Coronary artery (tissue), 2 donors: ENCODE results near the gene COL11A2.

Experiments
- DNase-seq: peaks from one replicate; pipeline ENCODE4 v3.0.0-alpha.2; 2017; ENCODE audit warnings: low spot score
- H3K27ac ChIP-seq, 2 donors: fragments of 200-600 bp; sonication (generic); one replicate each; pipeline ENCODE4 v1.5.1; 2016 to 2019
- H3K4me3 ChIP-seq: fragments of 200-600 bp; sonication (generic); 2 replicates; pipeline ENCODE4 v1.5.1; 2016; ENCODE audit warnings: mild to moderate bottlenecking, moderate library complexity
- TF ChIP-seq, protein P1 (sequence below): fragments of 200-600 bp; sonication (generic); IDR thresholded peaks from one replicate; pipeline ENCODE4 v1.5.1; 2019; ENCODE audit warnings: antibody characterized with exemption

Gene COL11A2

GRCh38 chr6:33191383-33192104 lies 723 bp downstream of the COL11A2 start:
- TF ChIP-seq, protein P1, sequence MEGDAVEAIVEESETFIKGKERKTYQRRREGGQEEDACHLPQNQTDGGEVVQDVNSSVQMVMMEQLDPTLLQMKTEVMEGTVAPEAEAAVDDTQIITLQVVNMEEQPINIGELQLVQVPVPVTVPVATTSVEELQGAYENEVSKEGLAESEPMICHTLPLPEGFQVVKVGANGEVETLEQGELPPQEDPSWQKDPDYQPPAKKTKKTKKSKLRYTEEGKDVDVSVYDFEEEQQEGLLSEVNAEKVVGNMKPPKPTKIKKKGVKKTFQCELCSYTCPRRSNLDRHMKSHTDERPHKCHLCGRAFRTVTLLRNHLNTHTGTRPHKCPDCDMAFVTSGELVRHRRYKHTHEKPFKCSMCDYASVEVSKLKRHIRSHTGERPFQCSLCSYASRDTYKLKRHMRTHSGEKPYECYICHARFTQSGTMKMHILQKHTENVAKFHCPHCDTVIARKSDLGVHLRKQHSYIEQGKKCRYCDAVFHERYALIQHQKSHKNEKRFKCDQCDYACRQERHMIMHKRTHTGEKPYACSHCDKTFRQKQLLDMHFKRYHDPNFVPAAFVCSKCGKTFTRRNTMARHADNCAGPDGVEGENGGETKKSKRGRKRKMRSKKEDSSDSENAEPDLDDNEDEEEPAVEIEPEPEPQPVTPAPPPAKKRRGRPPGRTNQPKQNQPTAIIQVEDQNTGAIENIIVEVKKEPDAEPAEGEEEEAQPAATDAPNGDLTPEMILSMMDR, result no peak
- DNase-seq, result no peak
- Histone ChIP-seq H3K4me3 (no peak overlapping the region), H3K27ac (no peak overlapping the region)

DNA sequence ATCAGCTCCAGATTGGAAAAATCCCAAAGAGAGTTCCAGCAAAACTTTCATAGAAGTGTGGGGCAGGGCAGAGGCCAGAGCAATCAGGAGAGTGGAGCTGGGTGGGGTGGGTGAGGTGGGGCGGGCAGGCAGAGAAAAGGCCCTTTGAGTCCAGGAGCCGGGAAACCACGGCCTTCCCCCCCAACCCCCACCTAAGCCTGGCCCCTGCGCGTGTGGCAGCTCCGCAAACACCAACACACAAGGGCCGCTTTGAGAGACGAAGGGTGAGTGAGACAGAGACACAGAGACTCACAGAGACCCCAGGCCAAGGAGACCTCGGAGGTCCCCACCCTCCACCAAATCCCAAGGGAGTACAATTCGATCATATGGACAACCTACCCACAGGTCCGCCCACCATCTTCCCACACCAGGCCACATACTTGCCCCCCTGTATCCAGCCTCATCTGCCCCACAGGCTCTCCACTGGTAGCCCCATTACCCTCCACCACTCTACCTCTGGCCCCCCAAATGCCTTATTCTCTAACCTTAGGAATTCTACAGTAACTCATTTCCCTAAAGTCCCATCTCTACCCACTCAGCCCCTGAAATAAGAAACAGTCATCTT lies 1.7 kb downstream of the COL11A2 start:
- no peak for DNase-seq
- TF ChIP-seq, protein P1, result no peak
- Histone ChIP-seq H3K27ac (no peak overlapping the region), H3K4me3 (no peak overlapping the region)

DNA sequence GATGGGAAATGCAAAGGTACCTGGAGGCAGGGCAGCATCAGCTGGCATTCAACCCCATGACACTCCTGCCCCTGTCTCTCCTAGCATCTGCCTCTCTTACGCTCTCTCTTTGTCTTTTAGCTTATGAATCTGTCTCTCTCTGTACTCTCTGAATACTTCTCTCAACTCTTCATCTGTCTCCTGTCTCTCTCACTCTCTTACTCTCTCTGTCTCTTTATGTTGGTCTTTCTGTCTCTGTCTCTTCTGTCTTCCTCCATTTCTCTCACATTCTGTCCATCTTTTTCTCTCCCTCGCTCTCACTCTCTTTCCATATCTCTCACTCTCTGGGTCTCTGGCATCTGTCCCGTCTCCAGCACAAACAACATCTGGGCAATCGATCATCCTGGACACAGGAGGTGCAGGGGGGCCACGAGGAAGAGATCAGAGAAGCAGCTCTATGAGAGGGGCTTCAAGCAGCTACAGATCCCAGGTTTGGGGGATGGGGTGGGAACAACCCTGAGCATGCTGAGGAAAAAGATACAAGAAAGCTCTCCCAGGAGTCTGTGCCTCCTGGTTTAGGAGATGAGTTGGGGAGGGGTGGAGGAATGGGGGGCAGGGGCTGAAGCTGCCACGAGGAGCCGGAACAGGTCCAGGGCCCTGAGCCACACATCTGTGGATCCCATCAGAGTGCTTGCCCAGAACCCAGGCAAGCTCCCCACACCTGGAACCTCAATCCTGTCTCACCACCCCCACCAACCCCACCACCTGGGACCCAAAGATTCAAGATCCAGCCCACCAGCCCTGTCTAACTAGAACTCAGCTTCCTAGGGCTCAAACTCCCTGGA lies 2.4 kb downstream of the COL11A2 start:
- TF ChIP-seq, protein P1, result no peak
- Histone ChIP-seq H3K27ac (no peak overlapping the region), H3K4me3 (no peak overlapping the region)
- DNase-seq, result no peak

- H3K4me3 ChIP-seq, result no peak overlapping the region
- no peak overlapping the region for H3K27ac ChIP-seq
- DNase-seq, result no peak
- TF ChIP-seq, protein P1, result no peak
Observed at GRCh38 chr6:33189164-33189563, 3.1 kb downstream of the COL11A2 start.

DNA sequence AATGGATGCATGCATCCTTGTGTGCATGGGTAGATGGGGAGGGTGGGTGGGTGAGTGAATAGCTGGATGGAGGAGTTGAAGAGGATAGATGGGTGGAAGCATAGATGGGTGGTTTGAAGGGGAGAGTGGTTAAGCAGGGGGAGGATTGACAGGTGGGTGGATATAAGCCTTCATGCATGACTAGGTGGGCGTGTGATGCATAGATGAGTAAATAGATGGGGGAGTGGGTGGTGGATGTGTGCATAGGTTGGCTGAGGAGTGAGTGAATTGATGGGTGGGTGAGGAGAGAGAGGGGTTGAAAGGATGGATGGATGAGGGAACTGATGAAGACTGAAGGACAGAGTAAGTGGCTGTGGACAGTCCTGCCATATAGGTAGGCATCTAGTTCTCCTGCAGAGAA lies 4.5 kb downstream of the COL11A2 start:
- TF ChIP-seq, protein P1, result no peak
- Histone ChIP-seq H3K27ac (no peak overlapping the region), H3K4me3 (no peak overlapping the region)
- no peak for DNase-seq

- TF ChIP-seq, protein P1, result no peak
- Histone ChIP-seq H3K27ac (no peak overlapping the region), H3K4me3 (no peak overlapping the region)
- no peak for DNase-seq
Observed at GRCh38 chr6:33185654-33186187, 6.5 kb downstream of the COL11A2 start.
